HCT116 (cell line): ENCODE results near the gene HHATL.

Source experiments
- CTCF ChIP-seq, 3 experiments: fragments of 200-600 bp in 1 of 3; sonication (generic) in 1 of 3; IDR thresholded peaks in 2 of 3; conservative IDR thresholded peaks in 1 of 3; 2 replicates each; pipeline ENCODE4 v1.5.1; 2012 to 2017; ENCODE audit warnings: low read depth in 2 of 3, low read length in 2 of 3, antibody characterized with exemption in 1 of 3, borderline replicate concordance in 1 of 3, control low read depth in 1 of 3, mild to moderate bottlenecking in 1 of 3, mixed read lengths in 1 of 3, mixed run types in 1 of 3, moderate library complexity in 1 of 3; ENCODE audit not compliant: insufficient read depth in 1 of 3
- EGR1 ChIP-seq: IDR thresholded peaks from 2 replicates; pipeline ENCODE4 v1.6.1; 2012; ENCODE audit warnings: low read depth
- EZH2 ChIP-seq: fragments of 200-600 bp; sonication (generic); IDR thresholded peaks from 2 replicates; pipeline ENCODE4 v1.6.1; 2017; ENCODE audit warnings: antibody characterized with exemption, mixed run types
- POLR2AphosphoS5 ChIP-seq: IDR thresholded peaks from 2 replicates; pipeline ENCODE4 v1.6.1; 2011; ENCODE audit warnings: mild to moderate bottlenecking, low read depth, low read length, moderate library complexity
- RAD21 ChIP-seq: IDR thresholded peaks from 2 replicates; pipeline ENCODE4 v1.6.1; 2012; ENCODE audit warnings: low read depth, mild to moderate bottlenecking

GRCh38 chr3:42702982-42703694 lies 540 bp upstream of the HHATL start:
- TF ChIP-seq CTCF (IDR thresholded peaks at IDR 0.05 in 2 of 3, conservative IDR thresholded peaks at IDR 0.05 in 1 of 3; ENCODE audit: borderline replicate concordance in 1 of 3, insufficient read depth in 1 of 3, low read depth in 2 of 3, low read length in 2 of 3) (no peak), EGR1 (no peak), EZH2 (no peak), RAD21 (no peak), POLR2AphosphoS5 (no peak)
